Measurements from ENCODE around the gene ST7. TPM values are rescaled to one million over a fixed set of nuclear protein-coding genes. Genes with fewer than 3 reads are reported as not detected.
"Not testable (repeated sequence)": the region's sequence is repeated elsewhere in the genome, so short reads cannot be mapped to it uniquely, and the experiment has no call there.

The ST7 gene
- total RNA-seq, 1 experiment from 2014 or later: 26.8 TPM

DNA sequence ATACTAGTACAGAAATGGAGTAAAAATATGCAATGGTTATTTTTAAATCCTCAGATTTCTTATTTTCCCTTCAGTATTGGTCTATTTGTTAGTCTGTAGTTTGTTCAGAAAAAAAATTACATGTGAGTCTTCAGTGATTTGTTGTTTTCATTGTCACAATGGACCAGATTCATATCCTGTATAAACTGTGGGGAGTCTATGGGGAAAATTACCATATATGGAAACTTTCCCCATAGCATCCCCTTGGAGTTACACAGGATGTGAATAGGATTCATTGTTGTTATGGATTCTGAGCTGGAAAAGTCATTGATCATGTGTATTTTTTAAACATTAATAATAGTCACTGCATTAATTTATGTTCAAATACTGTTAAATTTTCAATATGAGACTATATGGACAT is 72.6 kb downstream of the ST7 start:
- DNase-seq (ENCODE audit: low read depth): peak; percentile 24

GRCh38 chr7:117030346-117030745 is 77.0 kb downstream of the ST7 start:
- DNase-seq (ENCODE audit: low read depth): not testable (repeated sequence)

- DNase-seq (ENCODE audit: low read depth): not testable (repeated sequence)
These were observed 77.5 kb downstream of the ST7 start for GRCh38 chr7:117030793-117031192.

DNA sequence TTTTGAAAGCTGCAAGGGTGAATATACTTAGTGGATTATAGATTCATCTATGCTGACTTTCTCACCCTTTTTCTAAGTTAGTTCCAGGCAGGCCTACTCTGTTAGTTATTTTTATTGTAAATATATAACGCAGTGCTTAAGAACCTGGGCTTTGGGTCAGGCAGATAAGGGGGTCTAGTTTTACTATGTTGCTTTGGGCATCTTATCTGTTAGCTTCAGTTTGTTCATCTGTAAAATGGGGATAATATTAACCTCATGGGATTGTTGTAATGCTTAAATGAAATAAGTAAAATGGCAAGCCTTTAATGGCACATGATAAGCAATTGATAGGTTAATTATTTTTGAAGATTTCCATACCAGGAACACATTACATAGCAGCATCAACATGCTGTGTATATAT is 79.5 kb downstream of the ST7 start:
- DNase-seq (ENCODE audit: low read depth): no peak

DNA sequence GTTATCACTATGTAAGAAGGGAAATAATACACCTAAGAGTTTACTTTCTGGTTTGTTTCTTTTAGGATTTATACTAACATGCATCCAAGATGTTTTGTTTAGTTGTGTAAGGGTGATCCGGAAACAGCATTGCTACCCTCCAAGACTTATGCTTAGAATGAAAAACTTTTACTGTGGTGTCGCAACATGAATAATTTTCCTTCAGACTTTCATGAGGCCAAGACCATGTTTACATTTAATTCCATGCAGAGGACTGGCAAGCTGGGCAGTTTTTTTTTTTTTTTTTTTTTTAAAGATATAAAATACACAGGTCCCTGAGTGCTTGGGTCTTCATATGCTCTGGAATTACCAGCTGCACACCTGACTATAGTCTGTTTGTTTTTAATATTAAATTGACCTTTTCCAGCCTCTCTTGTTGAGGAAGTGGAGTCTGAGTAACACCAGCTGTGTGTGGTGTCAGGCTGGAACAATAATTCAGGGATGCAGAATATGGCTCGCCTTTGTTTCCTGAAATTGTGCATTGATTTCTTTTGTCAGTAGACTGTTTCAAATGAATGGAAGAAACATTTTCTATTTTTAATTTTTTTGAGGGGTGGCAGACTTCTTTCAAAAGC is 81.7 kb downstream of the ST7 start:
- DNase-seq (ENCODE audit: low read depth): no peak

DNA sequence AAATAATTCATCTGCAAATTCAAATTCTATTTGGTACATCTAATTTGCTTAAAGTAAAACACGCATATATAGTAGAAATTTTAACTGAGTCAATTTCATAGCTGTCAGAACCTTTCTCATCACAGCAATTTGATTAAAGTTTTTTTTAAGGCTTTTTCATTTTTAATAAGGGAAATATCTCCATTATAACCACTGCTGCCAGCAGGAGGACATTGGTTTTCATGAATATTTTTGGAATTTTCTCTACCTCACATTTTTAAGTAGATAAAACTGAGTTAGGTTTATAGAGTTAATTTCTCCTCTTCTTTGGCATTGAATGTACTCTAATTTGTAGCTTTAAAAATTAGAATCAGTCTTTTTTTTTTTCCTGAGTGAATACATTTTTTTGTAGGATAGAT is 82.2 kb downstream of the ST7 start:
- DNase-seq (ENCODE audit: low read depth): no peak

DNA sequence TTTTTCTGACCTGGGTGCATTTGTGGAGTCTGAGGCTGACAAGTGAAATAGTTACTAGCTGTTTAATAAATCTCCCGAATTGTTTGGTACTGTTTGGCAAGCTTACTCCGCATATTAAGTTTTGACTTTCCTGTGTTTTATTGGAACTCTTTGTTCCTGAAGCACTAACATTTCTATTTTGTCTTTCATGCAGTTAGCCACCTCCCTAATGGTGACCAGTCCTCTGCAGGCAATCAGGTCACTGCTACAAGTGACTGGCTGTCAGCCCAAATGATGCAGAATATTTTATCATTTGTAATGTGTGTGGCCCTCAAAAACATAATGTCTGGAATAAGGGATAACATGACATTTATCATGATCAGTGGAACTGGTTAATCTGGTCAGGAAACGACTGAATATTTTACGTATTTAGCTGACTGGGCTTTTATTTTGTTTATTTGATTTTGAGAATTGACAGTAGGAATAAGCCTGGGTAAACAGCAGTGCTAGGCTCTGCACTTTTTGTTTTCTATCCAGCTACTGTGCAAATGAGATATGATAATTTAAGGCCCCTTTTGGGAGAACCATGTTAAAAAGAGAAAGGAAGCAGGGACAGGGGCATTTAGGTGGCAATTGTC is 82.9 kb downstream of the ST7 start:
- DNase-seq (ENCODE audit: low read depth): no peak

GRCh38 chr7:117036836-117037235 is 83.5 kb downstream of the ST7 start:
- no peak for DNase-seq (ENCODE audit: low read depth)

GRCh38 chr7:117038408-117038807 is 85.1 kb downstream of the ST7 start:
- no peak for DNase-seq (ENCODE audit: low read depth)

DNA sequence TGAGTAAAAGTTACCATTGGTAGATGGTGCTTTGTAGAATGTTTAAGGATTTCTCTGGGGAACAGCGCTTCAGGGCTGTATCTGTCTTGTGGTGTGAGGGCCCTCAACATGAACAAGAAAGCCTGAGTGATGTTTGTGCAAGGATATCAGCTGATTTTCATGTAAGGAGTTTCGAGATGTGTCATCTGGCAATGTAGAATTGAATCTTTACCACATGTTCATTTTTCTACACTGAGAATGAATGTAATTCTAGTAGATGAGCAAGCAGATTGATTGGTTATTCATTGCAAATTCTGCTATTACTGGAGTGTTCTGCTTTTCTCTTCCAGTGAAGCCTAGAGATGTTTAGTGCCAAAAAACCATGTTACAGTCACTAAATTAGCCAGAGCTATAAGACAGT is 87.7 kb downstream of the ST7 start:
- DNase-seq (ENCODE audit: low read depth): peak; percentile 14

DNA sequence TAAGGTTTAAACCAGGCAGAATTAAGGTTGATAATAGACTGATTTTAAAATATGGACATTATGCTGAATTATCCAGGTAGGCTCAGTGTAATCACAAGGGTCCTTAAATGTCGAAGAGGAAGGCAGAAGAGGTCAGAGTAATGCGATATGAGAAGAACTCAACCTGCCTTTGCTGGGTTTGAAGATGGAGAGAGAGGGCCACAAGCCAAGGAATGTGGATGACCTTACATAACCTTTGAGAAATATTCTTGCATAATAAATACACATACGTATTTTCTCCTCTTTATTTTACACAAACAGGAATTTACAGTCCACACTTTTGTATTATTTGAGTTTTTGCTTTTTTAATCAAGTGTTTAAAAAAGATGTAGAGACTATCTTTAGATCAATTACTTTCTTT is 88.5 kb downstream of the ST7 start:
- no peak for DNase-seq (ENCODE audit: low read depth)

- DNase-seq (ENCODE audit: low read depth): no peak
These were observed 90.0 kb downstream of the ST7 start for GRCh38 chr7:117043108-117043825.

GRCh38 chr7:117044664-117045063 is 91.4 kb downstream of the ST7 start:
- DNase-seq (ENCODE audit: low read depth): no peak

DNA sequence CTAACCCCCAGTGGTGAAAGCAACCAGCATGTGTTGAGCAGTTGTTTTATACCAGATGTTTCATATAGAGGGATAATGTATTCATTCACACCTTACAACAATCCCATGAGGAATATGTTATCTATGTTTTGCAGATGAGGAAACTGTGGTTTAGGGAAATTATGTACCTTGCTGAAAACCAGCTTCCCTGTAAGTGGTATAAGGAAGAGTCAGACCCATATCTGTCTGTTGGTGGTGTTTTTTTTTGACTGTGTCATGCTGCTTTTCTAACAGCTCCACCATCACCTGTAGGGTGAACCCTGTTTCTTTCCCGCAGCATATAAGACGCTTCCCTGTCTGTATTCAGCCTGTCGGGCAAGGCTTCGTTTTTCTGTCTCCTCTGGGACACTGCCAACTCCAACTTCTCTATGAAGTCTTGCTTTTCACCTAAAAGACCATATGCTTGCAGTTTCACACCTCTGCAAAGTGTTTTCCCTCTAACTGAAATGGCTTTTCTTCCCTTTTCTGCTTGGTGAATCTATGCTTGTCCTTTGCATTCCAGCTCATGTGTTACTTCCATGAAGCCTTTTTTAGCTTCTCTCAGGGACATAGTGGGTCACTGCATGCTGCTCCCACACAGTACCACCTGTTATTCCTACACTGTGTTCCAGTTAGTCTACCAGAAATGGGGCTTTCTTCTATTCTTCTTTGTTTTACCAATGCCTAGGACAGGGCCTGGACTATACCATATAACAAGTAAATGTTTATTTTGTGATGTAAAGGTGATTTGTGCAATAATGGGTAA is 92.8 kb downstream of the ST7 start:
- DNase-seq (ENCODE audit: low read depth): no peak

- no peak for DNase-seq (ENCODE audit: low read depth)
These were observed 94.2 kb downstream of the ST7 start for GRCh38 chr7:117047496-117047895.

DNA sequence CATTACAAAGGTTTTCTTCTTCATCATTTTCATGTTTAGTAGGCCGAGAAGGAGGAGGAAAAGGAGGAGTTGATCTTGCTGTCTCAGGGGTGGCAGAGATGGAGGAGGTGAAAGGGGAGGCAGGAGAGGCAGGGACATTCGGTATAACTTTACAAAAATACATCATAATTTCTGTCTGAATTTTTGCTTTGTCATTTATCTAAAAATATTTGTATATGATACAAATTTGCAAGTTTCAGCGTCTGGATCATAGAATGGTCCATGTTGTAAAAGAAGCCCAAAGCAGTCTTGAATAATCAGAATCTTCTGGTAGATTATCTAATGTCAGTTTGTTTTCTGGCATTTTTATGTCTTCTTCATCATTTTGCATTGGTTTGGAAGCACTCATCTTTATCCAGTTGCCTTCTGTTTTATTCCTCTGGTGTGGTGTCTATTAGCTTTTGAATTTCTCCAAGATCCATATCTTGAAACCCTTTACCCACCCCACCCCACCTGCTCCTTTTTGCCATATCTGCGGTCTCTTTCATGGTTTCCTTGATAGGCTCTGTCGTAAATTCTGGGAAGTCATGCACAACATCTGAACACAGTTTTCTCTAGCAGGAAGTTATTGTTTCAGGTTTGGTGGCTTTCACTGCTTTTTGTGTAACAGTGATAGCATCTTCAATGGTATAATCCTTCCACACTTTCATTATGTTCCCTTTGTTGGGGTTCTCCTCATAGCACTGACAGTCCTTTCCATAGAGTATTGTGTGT is 95.0 kb downstream of the ST7 start:
- DNase-seq (ENCODE audit: low read depth): no peak

GRCh38 chr7:117048882-117049281 is 95.6 kb downstream of the ST7 start:
- no peak for DNase-seq (ENCODE audit: low read depth)

- DNase-seq (ENCODE audit: low read depth): peak; percentile 3
These were observed 98.5 kb downstream of the ST7 start for GRCh38 chr7:117051808-117052207.

DNA sequence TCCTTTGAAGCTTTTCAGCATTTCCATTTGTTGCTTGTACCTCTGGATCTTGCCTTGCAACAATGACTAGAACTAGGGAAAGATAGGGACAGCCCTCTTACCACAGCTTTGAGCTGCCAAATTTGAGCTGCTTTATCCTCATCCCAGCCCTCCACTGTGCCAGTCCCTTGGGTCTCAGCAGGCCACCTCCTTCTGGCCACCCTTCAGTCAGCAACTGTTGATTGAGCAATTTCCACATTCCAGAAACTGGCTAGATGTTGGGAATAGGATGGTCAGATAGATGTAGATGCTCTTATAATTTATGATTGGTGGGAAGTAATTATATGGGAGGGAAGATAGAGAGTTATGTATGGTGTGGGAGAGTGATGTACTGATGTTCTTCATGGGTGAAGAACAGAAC is 100.1 kb downstream of the ST7 start:
- no peak for DNase-seq (ENCODE audit: low read depth)

DNA sequence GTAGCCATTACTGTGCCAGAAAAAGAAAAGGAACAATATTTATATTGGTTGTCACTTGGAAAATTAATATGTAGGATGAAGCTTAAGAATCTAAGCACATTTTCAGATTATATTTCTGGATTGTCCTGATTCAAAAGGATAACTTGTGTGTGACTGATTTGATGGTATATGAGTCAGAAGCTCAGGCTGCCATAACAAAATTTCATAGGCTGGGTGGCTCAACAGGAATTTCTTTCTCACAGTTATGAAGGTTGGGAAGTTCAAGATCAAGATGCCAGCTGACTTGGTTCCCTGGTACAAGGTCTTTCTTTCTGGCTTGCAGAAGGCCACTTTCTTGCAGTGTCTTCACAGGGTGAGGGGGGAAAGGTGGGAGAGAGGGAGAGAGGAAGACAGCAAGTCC is 108.5 kb downstream of the ST7 start:
- DNase-seq (ENCODE audit: low read depth): peak; percentile 40

DNA sequence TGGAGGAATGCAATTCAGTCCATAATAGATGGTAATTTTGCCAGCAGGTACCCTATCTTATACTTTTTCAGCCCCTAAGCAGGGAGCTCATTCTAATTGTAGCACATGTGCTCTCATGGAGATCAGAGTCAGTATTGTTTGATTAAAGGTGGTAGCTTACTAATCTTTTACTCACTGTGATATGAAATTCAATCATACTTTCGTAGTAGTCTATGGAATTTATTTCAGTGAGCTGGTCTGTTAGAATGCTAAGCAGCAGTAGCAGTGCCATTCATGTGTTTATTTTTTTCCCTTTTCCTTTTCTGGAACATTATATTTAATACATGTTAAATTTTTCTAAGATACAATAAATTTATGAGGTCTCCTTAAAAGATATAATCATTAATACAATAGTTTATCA is 109.0 kb downstream of the ST7 start:
- no peak for DNase-seq (ENCODE audit: low read depth)

- no peak for DNase-seq (ENCODE audit: low read depth)
These were observed 111.4 kb downstream of the ST7 start for GRCh38 chr7:117064688-117065087.
